Measurements from ENCODE around the gene IFNL2.

DNA sequence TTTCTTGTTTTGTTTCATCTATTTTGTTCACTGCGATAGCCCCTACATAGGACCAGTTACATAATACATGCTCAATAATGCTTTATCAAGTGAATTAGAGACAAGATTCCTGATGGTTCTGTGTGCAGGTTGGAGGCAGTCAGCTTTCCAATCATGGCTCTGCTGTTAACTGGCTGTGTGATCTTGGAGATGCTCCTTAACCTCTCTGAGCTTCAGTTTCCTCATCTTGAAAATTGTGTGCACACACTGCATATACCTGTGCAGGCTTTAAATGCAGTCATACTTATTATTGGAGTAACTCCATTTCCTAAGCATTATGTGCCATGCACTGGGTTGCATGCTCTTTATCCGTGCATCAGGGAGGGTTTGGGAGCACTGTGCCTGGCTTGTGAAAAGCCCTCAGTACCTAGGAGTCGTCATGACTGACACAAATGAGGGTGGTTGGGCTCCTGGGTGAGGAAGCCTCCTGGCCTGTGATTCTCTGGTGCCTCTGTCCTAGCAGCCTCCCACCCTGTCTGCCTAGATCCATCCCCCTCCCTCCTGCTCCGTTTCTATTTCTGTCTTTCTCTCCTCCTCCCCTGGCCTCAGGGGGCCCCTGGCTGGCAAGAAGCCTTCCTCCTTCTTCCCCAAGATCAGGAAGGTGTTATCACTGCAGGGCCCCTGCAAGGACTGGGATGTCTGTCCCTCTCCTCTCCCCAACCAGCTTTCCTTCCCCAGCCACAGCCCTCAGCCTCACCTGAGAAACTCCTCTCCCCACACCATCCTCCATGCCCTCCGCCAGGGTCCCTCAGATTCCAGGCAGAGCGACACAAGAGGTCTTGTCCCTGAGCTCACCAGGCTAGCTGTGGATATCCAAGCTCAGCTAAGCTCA, 36.7 kb downstream of the IFNL2 start:
- no peak for TF ChIP-seq CTCF (IDR thresholded peaks at IDR 0.05)
- no peak for TF ChIP-seq POLR2A (IDR thresholded peaks at IDR 0.05)
